Measurements from ENCODE around the gene CCDC54.

CCDC54 gene

GRCh38 chr3:107392549-107393165 is 15.4 kb downstream of the CCDC54 start:
- no peak for DNase-seq
- intact Hi-C loops (cut with DNase I; ENCODE audit: low total_unique reads) = no loop called here
- Histone ChIP-seq H3K36me3 (no peaks in the 10 kb centered on the region), H3K27me3 (no peaks in the 10 kb centered on the region), H3K27ac (no peak overlapping the region), H3K4me3 (no peak overlapping the region), H3K9me3 (no peaks in the 10 kb centered on the region), H3K4me1 (no peaks in the 10 kb centered on the region)
- TF ChIP-seq CTCF (IDR thresholded peaks at IDR 0.05) = no peak

DNA sequence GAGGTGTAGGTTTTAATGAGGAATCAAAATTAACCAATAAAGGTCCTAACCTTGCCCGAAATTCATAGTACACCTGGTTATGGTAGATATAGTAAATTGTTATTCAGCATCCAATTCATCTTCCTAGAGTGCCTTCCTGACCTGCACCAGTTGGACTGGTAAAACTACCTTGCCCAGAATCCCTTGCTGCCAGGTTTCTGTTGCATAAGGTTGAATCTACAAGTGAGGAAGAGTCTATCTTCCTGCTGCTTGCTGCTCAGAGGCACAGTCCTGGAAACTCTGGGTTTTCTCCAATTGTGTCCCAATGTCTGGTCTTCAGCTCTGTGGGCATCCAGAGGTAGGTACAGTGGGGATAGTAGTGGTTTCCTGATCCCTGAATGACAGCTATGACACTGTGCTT is 17.3 kb downstream of the CCDC54 start:
- Histone ChIP-seq H3K4me1 (no peaks in the 10 kb centered on the region), H3K27me3 (no peaks in the 10 kb centered on the region), H3K9me3 (no peaks in the 10 kb centered on the region), H3K36me3 (no peaks in the 10 kb centered on the region), H3K27ac (no peak overlapping the region), H3K4me3 (no peak overlapping the region)
- no peak for DNase-seq
- TF ChIP-seq CTCF (IDR thresholded peaks at IDR 0.05) = no peak
- intact Hi-C loops (cut with DNase I; ENCODE audit: low total_unique reads) = no loop called here

DNA sequence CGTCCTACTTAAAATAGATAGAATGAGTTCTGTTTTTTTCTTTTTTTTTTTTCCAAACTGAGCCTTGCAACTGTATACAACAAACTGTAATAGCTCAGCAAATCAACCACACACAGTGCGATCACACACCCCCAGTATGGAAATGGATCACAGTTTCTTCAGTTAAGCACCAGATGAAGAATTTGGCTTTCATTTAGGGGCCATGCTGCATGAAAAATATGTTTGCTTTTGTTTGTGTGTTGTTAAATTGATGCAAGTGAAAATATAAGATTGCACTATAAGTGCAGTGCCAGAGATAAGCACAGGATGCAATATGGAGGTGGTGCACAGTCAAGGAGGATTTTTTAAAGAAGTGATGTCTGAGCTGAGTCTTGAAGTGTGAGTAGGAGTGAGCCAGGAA is 17.8 kb downstream of the CCDC54 start:
- H3K4me1 ChIP-seq = no peaks in the 10 kb centered on the region
- no peaks in the 10 kb centered on the region for H3K9me3 ChIP-seq
- H3K4me3 ChIP-seq = no peak overlapping the region
- no peaks in the 10 kb centered on the region for H3K27me3 ChIP-seq
- H3K36me3 ChIP-seq = no peaks in the 10 kb centered on the region
- intact Hi-C loops (cut with DNase I; ENCODE audit: low total_unique reads) = no loop called here
- no peak for DNase-seq
- TF ChIP-seq CTCF (IDR thresholded peaks at IDR 0.05) = no peak
- H3K27ac ChIP-seq = no peak overlapping the region

GRCh38 chr3:107401301-107401700 is 24.1 kb downstream of the CCDC54 start:
- intact Hi-C loops (cut with DNase I; ENCODE audit: low total_unique reads) = no loop called here
- Histone ChIP-seq H3K27ac (no peak overlapping the region), H3K36me3 (no peaks in the 10 kb centered on the region), H3K27me3 (no peaks in the 10 kb centered on the region), H3K4me1 (no peaks in the 10 kb centered on the region), H3K4me3 (no peak overlapping the region), H3K9me3 (no peaks in the 10 kb centered on the region)
- no peak for DNase-seq
- no peak for TF ChIP-seq CTCF (IDR thresholded peaks at IDR 0.05)

GRCh38 chr3:107402214-107402613 is 25.0 kb downstream of the CCDC54 start:
- intact Hi-C loops (cut with DNase I; ENCODE audit: low total_unique reads) = no loop called here
- no peak overlapping the region for H3K27ac ChIP-seq
- no peak for TF ChIP-seq CTCF (IDR thresholded peaks at IDR 0.05)
- H3K36me3 ChIP-seq = no peaks in the 10 kb centered on the region
- H3K4me3 ChIP-seq = no peak overlapping the region
- no peaks in the 10 kb centered on the region for H3K27me3 ChIP-seq
- no peak for DNase-seq
- H3K9me3 ChIP-seq = no peaks in the 10 kb centered on the region
- H3K4me1 ChIP-seq = no peaks in the 10 kb centered on the region
